ENCODE results near the gene KLHDC7A. TPM values are rescaled to one million over a fixed set of nuclear protein-coding genes. Genes with fewer than 3 reads are reported as not detected.

The KLHDC7A gene

GRCh38 chr1:18534810-18535205, 54.1 kb downstream of the KLHDC7A start:
- no peak overlapping the region for H2BK120ac ChIP-seq (ENCODE audit: low read depth, low read length)
- no peak overlapping the region for H3K14ac ChIP-seq (ENCODE audit: low read length in 2 of 2)
- H3K4me3 ChIP-seq (ENCODE audit: insufficient read depth in 1 of 2, low read depth in 1 of 2, low read length in 2 of 2): no peak overlapping the region
- H2BK12ac ChIP-seq (ENCODE audit: low read length in 2 of 2): no peak overlapping the region
- H4K8ac ChIP-seq (ENCODE audit: low read length): no peak overlapping the region
- H3K4ac ChIP-seq (ENCODE audit: low read depth in 1 of 2, low read length in 2 of 2): no peak overlapping the region
- no peak for DNase-seq
- no peak overlapping the region for H3K18ac ChIP-seq (ENCODE audit: low read depth in 1 of 2, low read length in 2 of 2)
- no peak overlapping the region for H2BK5ac ChIP-seq (ENCODE audit: low read depth, low read length, poor library complexity, severe bottlenecking)
- no peaks in the 10 kb centered on the region for H3K36me3 ChIP-seq (ENCODE audit: control insufficient read depth in 1 of 2, insufficient read depth in 2 of 2, low read depth in 1 of 2, low read length in 2 of 2)
- H3K4me1 ChIP-seq (ENCODE audit: control insufficient read depth, insufficient read depth, low read depth, low read length): no peaks in the 10 kb centered on the region
- H3K27me3 ChIP-seq (ENCODE audit: control insufficient read depth in 1 of 2, insufficient read depth in 1 of 2, low read length in 2 of 2): peaks cover 16 to 57% of the 10 kb centered on the region in 2 experiments
- no peak overlapping the region for H3K9ac ChIP-seq (ENCODE audit: low read length)
- WGBS: 69% methylated on average over 6 of the region's 6 CpGs
- H4K91ac ChIP-seq (ENCODE audit: low read length): no peak overlapping the region
- no peaks in the 10 kb centered on the region for H3K79me1 ChIP-seq (replicated peaks; ENCODE audit: low read length, poor library complexity, severe bottlenecking)
- H2BK15ac ChIP-seq (ENCODE audit: low read depth, poor library complexity, severe bottlenecking): no peak overlapping the region
- H3K23ac ChIP-seq (ENCODE audit: low read length in 2 of 2): no peak overlapping the region
- H3K9me3 ChIP-seq (ENCODE audit: control insufficient read depth, low read length): no peaks in the 10 kb centered on the region
- no peak overlapping the region for H3K4me2 ChIP-seq (ENCODE audit: low read length, poor library complexity, severe bottlenecking)
- H2AFZ ChIP-seq (ENCODE audit: low read depth, low read length): no peak overlapping the region
- H2AK5ac ChIP-seq (ENCODE audit: low read length, severe bottlenecking): no peak overlapping the region
- no peak overlapping the region for H3K27ac ChIP-seq (ENCODE audit: low read length, poor library complexity, severe bottlenecking)

Small RNA genes within 50 kb of the gene (small RNA-seq; reads per million reads assigned to genes)
- not detected for gene DYNLL1P3 (ENCODE audit: low read depth)
